GM21723 (cell line): ENCODE data around the gene CTSH.
"Not testable (repeated sequence)": the region's sequence is repeated elsewhere in the genome, so short reads cannot be mapped to it uniquely, and the experiment has no call there.

Experiments used
- ATAC-seq: cut with Tn5 transposase; IDR thresholded peaks from one replicate; pipeline ENCODE4 v1.9.1; 2021; ENCODE audit warnings: mild to moderate bottlenecking, moderate library complexity; ENCODE audit not compliant: unreplicated experiment

CTSH gene

GRCh38 chr15:78923480-78924360, 21.1 kb downstream of the CTSH start:
- no peak for ATAC-seq

- ATAC-seq, result no peak
These were observed 21.8 kb downstream of the CTSH start for GRCh38 chr15:78923015-78923414.

GRCh38 chr15:78922527-78922926, 22.3 kb downstream of the CTSH start:
- ATAC-seq, result no peak

GRCh38 chr15:78921940-78922339, 22.9 kb downstream of the CTSH start:
- ATAC-seq, result no peak

GRCh38 chr15:78921517-78921916, 23.3 kb downstream of the CTSH start:
- no peak for ATAC-seq

GRCh38 chr15:78917888-78918287, 27.0 kb downstream of the CTSH start:
- no peak for ATAC-seq

- no peak for ATAC-seq
These were observed 28.8 kb downstream of the CTSH start for GRCh38 chr15:78916088-78916487.

- ATAC-seq, result no peak
These were observed 29.3 kb downstream of the CTSH start for GRCh38 chr15:78915341-78916087.

GRCh38 chr15:78914027-78914764, 30.6 kb downstream of the CTSH start:
- no peak for ATAC-seq

GRCh38 chr15:78913012-78913411, 31.8 kb downstream of the CTSH start:
- no peak for ATAC-seq

- no peak for ATAC-seq
These were observed 32.5 kb downstream of the CTSH start for GRCh38 chr15:78912316-78912715.

GRCh38 chr15:78910271-78910670, 34.6 kb downstream of the CTSH start:
- no peak for ATAC-seq

- ATAC-seq, result no peak
These were observed 35.0 kb downstream of the CTSH start for GRCh38 chr15:78909791-78910228.

GRCh38 chr15:78909160-78909695, 35.6 kb downstream of the CTSH start:
- no peak for ATAC-seq

GRCh38 chr15:78907577-78907976, 37.3 kb downstream of the CTSH start:
- ATAC-seq, result no peak

- ATAC-seq, result no peak
These were observed 38.6 kb downstream of the CTSH start for GRCh38 chr15:78906316-78906620.

- ATAC-seq, result no peak
These were observed 40.1 kb downstream of the CTSH start for GRCh38 chr15:78904599-78905358.

GRCh38 chr15:78902281-78903032, 42.4 kb downstream of the CTSH start:
- not testable (repeated sequence) for ATAC-seq

GRCh38 chr15:78900819-78901533, 43.9 kb downstream of the CTSH start:
- not testable (repeated sequence) for ATAC-seq
